Measurements from ENCODE around the gene NEGR1. TPM values are rescaled to one million over a fixed set of nuclear protein-coding genes. Genes with fewer than 3 reads are reported as not detected.

The NEGR1 gene
- total RNA-seq, 2 experiments from 2014 or later = not detected

GRCh38 chr1:71770121-71770520 lies 512.2 kb downstream of the NEGR1 start:
- POLR2A ChIA-PET = no interaction called here
- no peaks in the 10 kb centered on the region for H3K9me3 ChIP-seq (ENCODE audit: low read length)
- CTCF ChIA-PET (ENCODE audit: unreplicated experiment) = no interaction called here
- H3K27ac ChIP-seq (ENCODE audit: low read depth, low read length, poor library complexity, severe bottlenecking) = no peak overlapping the region
- no peaks in the 10 kb centered on the region for H3K36me3 ChIP-seq (ENCODE audit: insufficient read depth, low read length)
- no peak overlapping the region for H2AFZ ChIP-seq (ENCODE audit: low read length)
- H4K20me1 ChIP-seq (ENCODE audit: insufficient read depth, low read length) = no peaks in the 10 kb centered on the region
- H3K4me3 ChIP-seq (ENCODE audit: low read depth, low read length, poor library complexity, severe bottlenecking) = no peak overlapping the region
- no peak for TF ChIP-seq CTCF (conservative IDR thresholded peaks at IDR 0.05; ENCODE audit: low read length)
- no peak for TF ChIP-seq EZH2phosphoT487 (IDR thresholded peaks at IDR 0.05; ENCODE audit: borderline replicate concordance, low read depth, low read length)
- no peaks in the 10 kb centered on the region for H3K4me1 ChIP-seq (ENCODE audit: insufficient read depth, low read length, poor library complexity, severe bottlenecking)
- DNase-seq (ENCODE audit: low spot score) = no peak
- H3K4me2 ChIP-seq (ENCODE audit: low read length) = no peak overlapping the region
- BruUV-seq (replicated peaks) = no TSS peak
- no peaks in the 10 kb centered on the region for H3K79me2 ChIP-seq (ENCODE audit: insufficient read depth, low read depth, low read length)
- H3K9me2 ChIP-seq (ENCODE audit: insufficient read depth, low read length) = no peaks in the 10 kb centered on the region
- intact Hi-C loops (cut with micrococcal nuclease; ENCODE audit: unreplicated experiment) = no loop called here

- Histone ChIP-seq H3K36me3 (ENCODE audit: insufficient read depth, low read length) (no peaks in the 10 kb centered on the region), H4K20me1 (ENCODE audit: insufficient read depth, low read length) (no peaks in the 10 kb centered on the region), H3K79me2 (ENCODE audit: insufficient read depth, low read depth, low read length) (no peaks in the 10 kb centered on the region), H3K27ac (ENCODE audit: low read depth, low read length, poor library complexity, severe bottlenecking) (no peak overlapping the region), H3K9me3 (ENCODE audit: low read length) (no peaks in the 10 kb centered on the region), H3K4me2 (ENCODE audit: low read length) (no peak overlapping the region), H3K9me2 (ENCODE audit: insufficient read depth, low read length) (no peaks in the 10 kb centered on the region), H3K4me3 (ENCODE audit: low read depth, low read length, poor library complexity, severe bottlenecking) (no peak overlapping the region), H2AFZ (ENCODE audit: low read length) (no peak overlapping the region), H3K4me1 (ENCODE audit: insufficient read depth, low read length, poor library complexity, severe bottlenecking) (no peaks in the 10 kb centered on the region)
- no peak for DNase-seq (ENCODE audit: low spot score)
- no TSS peak for BruUV-seq (replicated peaks)
- ChIA-PET POLR2A (no interaction called here), CTCF (ENCODE audit: unreplicated experiment) (no interaction called here)
- TF ChIP-seq EZH2phosphoT487 (IDR thresholded peaks at IDR 0.05; ENCODE audit: borderline replicate concordance, low read depth, low read length) (no peak), CTCF (conservative IDR thresholded peaks at IDR 0.05; ENCODE audit: low read length) (no peak)
- intact Hi-C loops (cut with micrococcal nuclease; ENCODE audit: unreplicated experiment) = no loop called here
These were observed 515.6 kb downstream of the NEGR1 start for GRCh38 chr1:71766748-71767147.

DNA sequence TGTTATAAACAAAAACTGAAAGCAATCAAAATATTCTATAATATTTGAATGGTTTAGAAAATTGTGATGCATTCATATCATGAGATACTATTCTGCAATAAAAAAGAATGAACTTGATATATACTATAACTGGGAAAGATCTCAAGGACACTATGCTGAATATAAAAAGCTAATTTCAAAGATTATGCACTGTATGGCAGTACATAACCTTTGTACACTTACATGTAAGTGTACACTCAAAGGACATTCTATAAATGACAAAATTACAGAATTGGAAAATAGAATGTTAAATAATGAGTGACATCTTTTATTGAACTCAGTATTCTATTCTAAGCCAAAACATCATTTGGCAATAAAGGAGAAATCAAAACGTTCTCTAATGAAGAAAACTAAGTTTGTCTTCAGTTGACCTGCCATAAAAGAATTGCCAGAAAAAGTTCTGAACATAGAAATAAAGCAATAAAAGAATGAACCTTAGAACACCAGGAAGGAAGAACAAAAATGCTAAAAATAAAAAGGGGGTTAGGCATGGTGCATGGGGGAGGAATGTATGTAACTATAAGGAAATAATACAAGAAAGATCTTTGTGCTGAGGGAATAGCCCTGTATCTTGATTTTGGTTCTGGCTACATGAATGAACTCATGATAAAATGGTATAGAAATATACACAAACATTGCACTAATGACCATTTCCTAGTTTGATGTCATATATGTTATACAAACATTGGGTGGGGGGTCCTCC lies 519.7 kb downstream of the NEGR1 start:
- Histone ChIP-seq H2AFZ (ENCODE audit: low read length) (no peak overlapping the region), H3K79me2 (ENCODE audit: insufficient read depth, low read depth, low read length) (no peaks in the 10 kb centered on the region), H3K4me3 (ENCODE audit: low read depth, low read length, poor library complexity, severe bottlenecking) (no peak overlapping the region), H3K9me2 (ENCODE audit: insufficient read depth, low read length) (no peaks in the 10 kb centered on the region), H3K27ac (ENCODE audit: low read depth, low read length, poor library complexity, severe bottlenecking) (no peak overlapping the region), H3K36me3 (ENCODE audit: insufficient read depth, low read length) (no peaks in the 10 kb centered on the region), H3K4me1 (ENCODE audit: insufficient read depth, low read length, poor library complexity, severe bottlenecking) (no peaks in the 10 kb centered on the region), H4K20me1 (ENCODE audit: insufficient read depth, low read length) (no peaks in the 10 kb centered on the region), H3K4me2 (ENCODE audit: low read length) (no peak overlapping the region), H3K9me3 (ENCODE audit: low read length) (no peaks in the 10 kb centered on the region)
- ChIA-PET CTCF (ENCODE audit: unreplicated experiment) (no interaction called here), POLR2A (interaction anchor here (1.8 kb wide), 1 partner anchor 10 kb away, joined by 4 read pairs; no protein-coding TSS in a partner anchor)
- intact Hi-C loops (cut with micrococcal nuclease; ENCODE audit: unreplicated experiment) = no loop called here
- BruUV-seq (replicated peaks) = no TSS peak
- TF ChIP-seq EZH2phosphoT487 (IDR thresholded peaks at IDR 0.05; ENCODE audit: borderline replicate concordance, low read depth, low read length) = no peak
- TF ChIP-seq CTCF (conservative IDR thresholded peaks at IDR 0.05; ENCODE audit: low read length) = no peak
- DNase-seq (ENCODE audit: low spot score) = no peak

Measured in OCI-LY7 (cell line).